Left lung (tissue), 14 donors: ENCODE results near the gene ITCH. TPM values are rescaled to one million over a fixed set of nuclear protein-coding genes. Genes with fewer than 3 reads are reported as not detected.

ENCODE experiments used
- ATAC-seq: fragments of 200-7000 bp; cut with Tn5 transposase; one replicate; pipeline ENCODE4 v1.9.1; 2020; ENCODE audit warnings: moderate library complexity
- DNase-seq, 4 donors: peaks; one replicate each; pipeline ENCODE4 v3.0.0-alpha.2; 2013 to 2020
- H3K27ac ChIP-seq, 2 donors: fragments of 200-600 bp; sonication (generic) in 1 of 2; one replicate each; pipeline versions ENCODE4 v1.5.0 to v1.8.0; 2020 to 2021
- H3K27me3 ChIP-seq, 2 donors: fragments of 200-600 bp; sonication (generic) in 1 of 2; one replicate each; pipeline versions ENCODE4 v1.5.0 to v1.8.0; 2020 to 2021
- H3K36me3 ChIP-seq, 2 donors: fragments of 200-600 bp; sonication (generic) in 1 of 2; one replicate each; pipeline versions ENCODE4 v1.5.0 to v1.8.0; 2020 to 2021
- H3K4me1 ChIP-seq, 2 donors: fragments of 200-600 bp; one replicate each; pipeline ENCODE4 v1.8.0; 2021
- H3K4me3 ChIP-seq, 2 donors: fragments of 200-600 bp; sonication (generic) in 1 of 2; one replicate each; pipeline versions ENCODE4 v1.5.0 to v1.8.0; 2020 to 2021; ENCODE audit warnings: mild to moderate bottlenecking in 1 of 2
- H3K9me3 ChIP-seq, 2 donors: fragments of 200-600 bp; sonication (generic) in 1 of 2; one replicate each; pipeline versions ENCODE4 v1.5.0 to v1.8.0; 2020 to 2021
- intact Hi-C, 2 donors: fragments of 100-400 bp; cut with DNase I; formaldehyde crosslinking; loops; one replicate each; pipeline versions ENCODE4 v1.11.2 to v1.14.2; 2022
- long read RNA-seq, 12 donors: library from polyadenylated mRNA in 2 of 12; unstranded in 2 of 12; transcript quantifications; one replicate each; pipeline ENCODE4 v2.0.0 and lab custom pipeline, GENCODE V29; 2019 to 2026
- polyA plus RNA-seq, 6 donors: library from polyadenylated mRNA; unstranded; fragments of 120-200 nt; gene quantifications; one replicate each; pipeline ENCODE4 v1.2.1, GENCODE V29; 2013; ENCODE audit not compliant: insufficient read length in 6 of 6
- total RNA-seq, 2 donors: library from RNA; stranded (reverse); fragmentation: NEBNext Ultra II Directional; extraction: Animal tissue kit (Norgen Biotek cat#: 25700); gene quantifications; one replicate each; pipeline ENCODE4 v1.2.1, GENCODE V29; 2021
- TF ChIP-seq, protein P1 (sequence below), 2 donors: fragments of 200-600 bp; sonication (generic) in 1 of 2; IDR thresholded peaks; one replicate each; pipeline versions ENCODE4 v1.5.0 to v1.8.0; 2021; ENCODE audit warnings: antibody characterized with exemption in 2 of 2
- donor health status: DM: no; HTN: yes; CAD: no.
- donor health status: DM: no; HTN: no; CAD: no.

The ITCH gene
- total RNA-seq (10 to 100 TPM; 52.9 to 59.6 TPM), polyA plus RNA-seq (10 to 100 TPM; 36.2 to 45.8 (median 42.5) TPM)
- long read RNA-seq, donor 1, full-length matches to known transcripts: 1 of 7 reads
- long read RNA-seq, donor 1, partial matches to known transcripts: 6 of 7 reads
- long read RNA-seq, donor 1, other reads (novel, unspliced or antisense): 0 of 7 reads
- long read RNA-seq, donor 2, partial matches to known transcripts: 11 of 11 reads
- long read RNA-seq, donor 2, other reads (novel, unspliced or antisense): 0 of 11 reads
- long read RNA-seq, donor 3, full-length matches to known transcripts: 3 of 8 reads
- long read RNA-seq, donor 3, partial matches to known transcripts: 5 of 8 reads
- long read RNA-seq, donor 3, other reads (novel, unspliced or antisense): 0 of 8 reads
- long read RNA-seq, donor 4, full-length matches to known transcripts: 5 of 13 reads
- long read RNA-seq, donor 4, partial matches to known transcripts: 4 of 13 reads
- long read RNA-seq, donor 4, other reads (novel, unspliced or antisense): 4 of 13 reads
- long read RNA-seq, donor 5, full-length matches to known transcripts: 1 of 8 reads
- long read RNA-seq, donor 5, partial matches to known transcripts: 7 of 8 reads
- long read RNA-seq, donor 5, other reads (novel, unspliced or antisense): 0 of 8 reads
- long read RNA-seq, donor 6, partial matches to known transcripts: 24 of 24 reads
- long read RNA-seq, donor 6, other reads (novel, unspliced or antisense): 0 of 24 reads
- long read RNA-seq, donor 7, full-length matches to known transcripts: 1 of 8 reads
- long read RNA-seq, donor 7, partial matches to known transcripts: 7 of 8 reads
- long read RNA-seq, donor 7, other reads (novel, unspliced or antisense): 0 of 8 reads
- long read RNA-seq, donor 8, full-length matches to known transcripts: 2 of 2 reads
- long read RNA-seq, donor 8, partial matches to known transcripts: 0 of 2 reads
- long read RNA-seq, donor 8, other reads (novel, unspliced or antisense): 0 of 2 reads
- long read RNA-seq, donor 9, full-length matches to known transcripts: 1 of 1 reads
- long read RNA-seq, donor 9, partial matches to known transcripts: 0 of 1 reads
- long read RNA-seq, donor 9, other reads (novel, unspliced or antisense): 0 of 1 reads
- long read RNA-seq, donor 10, partial matches to known transcripts: 0 of 5 reads
- long read RNA-seq, donor 10, other reads (novel, unspliced or antisense): 1 of 5 reads
- long read RNA-seq, donor 11, full-length matches to known transcripts: 2 of 2 reads
- long read RNA-seq, donor 11, partial matches to known transcripts: 0 of 2 reads
- long read RNA-seq, donor 11, other reads (novel, unspliced or antisense): 0 of 2 reads
- long read RNA-seq, donor 12, full-length matches to known transcripts: 1 of 1 reads
- long read RNA-seq, donor 12, partial matches to known transcripts: 0 of 1 reads
- long read RNA-seq, donor 12, other reads (novel, unspliced or antisense): 0 of 1 reads

DNA sequence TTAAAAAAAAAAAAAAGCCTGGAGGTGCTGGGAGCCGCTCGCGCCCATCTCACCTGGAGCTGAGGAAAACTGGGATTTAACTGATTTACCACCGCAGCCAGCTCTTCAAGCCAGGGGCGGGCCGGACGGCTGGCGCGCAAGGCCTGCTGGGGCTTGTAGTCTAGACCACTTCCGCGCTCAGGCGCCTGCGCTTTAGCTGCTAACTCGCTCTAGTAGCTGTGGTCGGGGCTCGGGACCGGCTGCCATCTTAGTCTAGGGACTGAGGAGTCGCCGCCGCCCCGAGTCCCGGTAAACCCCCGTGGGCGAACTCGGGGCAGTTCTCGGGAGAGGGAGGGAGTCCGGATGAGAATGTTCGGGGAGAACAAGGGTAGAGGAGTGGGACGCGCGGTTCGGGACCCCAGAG, at the start of gene ITCH:
Gene ITCH, plus strand, starts transcription at position 212 of the 403 bp plus-strand sequence. CDS start 30,539 bp downstream, outside the sequence.
- TF ChIP-seq, protein P1, sequence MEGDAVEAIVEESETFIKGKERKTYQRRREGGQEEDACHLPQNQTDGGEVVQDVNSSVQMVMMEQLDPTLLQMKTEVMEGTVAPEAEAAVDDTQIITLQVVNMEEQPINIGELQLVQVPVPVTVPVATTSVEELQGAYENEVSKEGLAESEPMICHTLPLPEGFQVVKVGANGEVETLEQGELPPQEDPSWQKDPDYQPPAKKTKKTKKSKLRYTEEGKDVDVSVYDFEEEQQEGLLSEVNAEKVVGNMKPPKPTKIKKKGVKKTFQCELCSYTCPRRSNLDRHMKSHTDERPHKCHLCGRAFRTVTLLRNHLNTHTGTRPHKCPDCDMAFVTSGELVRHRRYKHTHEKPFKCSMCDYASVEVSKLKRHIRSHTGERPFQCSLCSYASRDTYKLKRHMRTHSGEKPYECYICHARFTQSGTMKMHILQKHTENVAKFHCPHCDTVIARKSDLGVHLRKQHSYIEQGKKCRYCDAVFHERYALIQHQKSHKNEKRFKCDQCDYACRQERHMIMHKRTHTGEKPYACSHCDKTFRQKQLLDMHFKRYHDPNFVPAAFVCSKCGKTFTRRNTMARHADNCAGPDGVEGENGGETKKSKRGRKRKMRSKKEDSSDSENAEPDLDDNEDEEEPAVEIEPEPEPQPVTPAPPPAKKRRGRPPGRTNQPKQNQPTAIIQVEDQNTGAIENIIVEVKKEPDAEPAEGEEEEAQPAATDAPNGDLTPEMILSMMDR (IDR thresholded peaks at IDR 0.05): no peak
- DNase-seq (peak; percentile 90 to 99 (median 97)), ATAC-seq (peak; percentile 100)
- intact Hi-C loops: no loop called here
- peaks cover 4 to 50% of the 10 kb centered on the region in 2 donors for H3K4me1 ChIP-seq
- H3K9me3 ChIP-seq: no peaks in the 10 kb centered on the region
- H3K27me3 ChIP-seq: no peaks in the 10 kb centered on the region
- H3K27ac ChIP-seq: peak within 1 kb of the TSS; percentile 92 to 93
- H3K36me3 ChIP-seq: no peaks in the 10 kb centered on the region
- H3K4me3 ChIP-seq: peak within 1 kb of the TSS; percentile 89 to 94

GRCh38 chr20:34315236-34315635, 47.8 kb upstream of the ITCH start:
- Histone ChIP-seq H3K36me3 (no peaks in the 10 kb centered on the region), H3K9me3 (no peaks in the 10 kb centered on the region), H3K27me3 (peaks cover 5 to 20% of the 10 kb centered on the region in 2 donors), H3K27ac (no peak overlapping the region), H3K4me3 (no peak overlapping the region), H3K4me1 (peaks cover 6 to 21% of the 10 kb centered on the region in 2 donors)
- DNase-seq (no peak), ATAC-seq (no peak)
- intact Hi-C loops: loop anchor here in 1 of 2 donors (10.0 kb wide), 1 partner anchor 160 kb away; no protein-coding TSS in a partner anchor
- TF ChIP-seq, protein P1 (IDR thresholded peaks at IDR 0.05): no peak

- Histone ChIP-seq H3K27me3 (peaks cover 5 to 14% of the 10 kb centered on the region in 2 donors), H3K36me3 (no peaks in the 10 kb centered on the region), H3K4me3 (no peak overlapping the region), H3K9me3 (no peaks in the 10 kb centered on the region), H3K27ac (no peak overlapping the region), H3K4me1 (peaks cover 6 to 18% of the 10 kb centered on the region in 2 donors)
- peak; percentile 17 for ATAC-seq
- DNase-seq: no peak
- TF ChIP-seq, protein P1 (IDR thresholded peaks at IDR 0.05): no peak
- intact Hi-C loops: loop anchor here in 1 of 2 donors (10.0 kb wide), 1 partner anchor 158 kb away; no protein-coding TSS in a partner anchor
Observed at GRCh38 chr20:34316196-34316814, 46.8 kb upstream of the ITCH start.

GRCh38 chr20:34318609-34319443, 44.2 kb upstream of the ITCH start:
- Histone ChIP-seq H3K27ac (no peak overlapping the region), H3K9me3 (no peaks in the 10 kb centered on the region), H3K4me3 (no peak overlapping the region), H3K4me1 (no peaks in the 10 kb centered on the region), H3K36me3 (no peaks in the 10 kb centered on the region), H3K27me3 (no peaks in the 10 kb centered on the region)
- TF ChIP-seq, protein P1 (IDR thresholded peaks at IDR 0.05): no peak
- no peak for DNase-seq
- intact Hi-C loops: loop anchor here in 1 of 2 donors (10.0 kb wide), 1 partner anchor 156 kb away; no protein-coding TSS in a partner anchor
- no peak for ATAC-seq
